ENCODE results near the gene RHOA. TPM values are rescaled to one million over a fixed set of nuclear protein-coding genes. Genes with fewer than 3 reads are reported as not detected.

Gene RHOA
- total RNA-seq, 4 donors from 2014 or later, result 244 to 411 (median 282) TPM

DNA sequence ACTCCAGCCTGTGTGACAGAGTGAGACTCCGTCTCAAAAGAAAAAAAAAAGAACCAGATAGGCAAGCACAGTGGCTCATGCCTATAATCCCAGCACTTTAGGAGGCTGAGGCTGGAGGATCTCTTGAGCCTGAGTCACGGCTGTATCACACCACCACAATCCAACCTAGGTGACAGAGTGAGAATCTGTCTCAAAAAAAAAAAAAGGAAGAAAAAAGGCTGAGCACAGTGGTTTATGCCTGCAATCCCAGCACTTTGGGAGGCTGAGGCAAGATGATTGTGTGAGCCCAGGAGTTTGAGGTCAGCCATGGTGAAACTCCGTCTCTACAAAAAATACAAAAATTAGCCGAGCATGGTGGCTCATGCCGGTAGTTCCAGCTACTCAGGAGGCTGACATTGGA, 23.0 kb upstream of the RHOA start:
- H3K27ac ChIP-seq, result no peak overlapping the region
- H3K9me3 ChIP-seq, result no peaks in the 10 kb centered on the region
- H3K4me3 ChIP-seq, result no peak overlapping the region
- H3K27me3 ChIP-seq, result no peaks in the 10 kb centered on the region
- in situ Hi-C loops (cut with MboI; ENCODE audit: low sequenced_read_pairs in 4 of 4), result no loop called here
- DNase-seq (no peak), ATAC-seq (no peak)
- intact Hi-C loops (cut with DNase I; ENCODE audit: low total_unique reads), result no loop called here
- TF ChIP-seq POLR2A (IDR thresholded peaks at IDR 0.05), result no peak
- TF ChIP-seq, protein P1, sequence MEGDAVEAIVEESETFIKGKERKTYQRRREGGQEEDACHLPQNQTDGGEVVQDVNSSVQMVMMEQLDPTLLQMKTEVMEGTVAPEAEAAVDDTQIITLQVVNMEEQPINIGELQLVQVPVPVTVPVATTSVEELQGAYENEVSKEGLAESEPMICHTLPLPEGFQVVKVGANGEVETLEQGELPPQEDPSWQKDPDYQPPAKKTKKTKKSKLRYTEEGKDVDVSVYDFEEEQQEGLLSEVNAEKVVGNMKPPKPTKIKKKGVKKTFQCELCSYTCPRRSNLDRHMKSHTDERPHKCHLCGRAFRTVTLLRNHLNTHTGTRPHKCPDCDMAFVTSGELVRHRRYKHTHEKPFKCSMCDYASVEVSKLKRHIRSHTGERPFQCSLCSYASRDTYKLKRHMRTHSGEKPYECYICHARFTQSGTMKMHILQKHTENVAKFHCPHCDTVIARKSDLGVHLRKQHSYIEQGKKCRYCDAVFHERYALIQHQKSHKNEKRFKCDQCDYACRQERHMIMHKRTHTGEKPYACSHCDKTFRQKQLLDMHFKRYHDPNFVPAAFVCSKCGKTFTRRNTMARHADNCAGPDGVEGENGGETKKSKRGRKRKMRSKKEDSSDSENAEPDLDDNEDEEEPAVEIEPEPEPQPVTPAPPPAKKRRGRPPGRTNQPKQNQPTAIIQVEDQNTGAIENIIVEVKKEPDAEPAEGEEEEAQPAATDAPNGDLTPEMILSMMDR (IDR thresholded peaks at IDR 0.05 in 4 of 5, conservative IDR thresholded peaks at IDR 0.05 in 1 of 5), result no peak
- no peaks in the 10 kb centered on the region for H3K36me3 ChIP-seq
- no peaks in the 10 kb centered on the region for H3K4me1 ChIP-seq

DNA sequence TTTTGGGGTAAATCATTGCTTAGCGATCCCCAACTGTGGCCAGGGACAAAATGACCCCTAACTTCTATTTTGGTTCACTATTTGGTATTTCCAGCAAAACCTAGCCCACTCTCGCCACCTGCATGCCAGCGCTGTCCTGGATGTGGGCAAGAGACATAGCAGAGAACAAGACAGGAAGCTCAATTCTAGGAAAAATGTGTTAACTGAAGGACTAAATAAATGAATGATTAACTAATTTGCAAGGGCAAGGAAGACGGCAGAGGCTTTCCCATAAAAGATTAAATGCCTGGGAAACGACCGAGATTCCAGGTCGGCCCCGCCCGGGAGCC, 16.9 kb upstream of the RHOA start:
- ATAC-seq (peak in 1 of 2 donors; percentile 5), DNase-seq (no peak)
- Histone ChIP-seq H3K4me1 (peaks cover 7 to 12% of the 10 kb centered on the region in 2 donors), H3K36me3 (peaks cover 0 to 23% of the 10 kb centered on the region in 2 donors), H3K9me3 (no peaks in the 10 kb centered on the region), H3K4me3 (peak overlapping the region; percentile 64 to 86 (median 74)), H3K27me3 (no peaks in the 10 kb centered on the region), H3K27ac (peak overlapping the region; percentile 82 to 93 (median 92))
- intact Hi-C loops (cut with DNase I; ENCODE audit: low total_unique reads), result loop anchor here (1.0 to 5.0 kb wide), 2 partner anchors 16 to 86 kb away; partner anchors contain the start of genes TCTA and USP4
- TF ChIP-seq POLR2A (IDR thresholded peaks at IDR 0.05), result no peak
- TF ChIP-seq, protein P1 (IDR thresholded peaks at IDR 0.05 in 4 of 5, conservative IDR thresholded peaks at IDR 0.05 in 1 of 5), result no peak
- in situ Hi-C loops (cut with MboI; ENCODE audit: low sequenced_read_pairs in 4 of 4), result no loop called here

DNA sequence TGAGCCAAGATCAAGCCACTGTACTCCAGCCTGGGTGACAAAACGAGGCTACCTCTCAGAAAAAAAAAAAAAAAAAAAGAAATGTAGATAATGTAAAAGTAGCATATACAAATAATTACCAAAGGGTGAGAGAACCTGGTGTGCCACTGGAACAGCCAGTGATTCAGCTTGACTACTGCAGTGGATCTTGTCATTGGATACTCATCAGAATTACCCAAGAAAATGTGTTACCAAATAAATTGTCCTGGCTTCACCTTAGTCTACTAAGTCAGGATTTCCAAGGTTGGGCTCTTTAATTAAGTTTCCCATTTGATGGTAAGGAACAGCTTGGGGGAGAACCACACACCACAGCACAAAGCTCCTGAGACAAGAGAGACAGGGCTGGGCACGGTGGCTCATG, 15.8 kb upstream of the RHOA start:
- H3K4me3 ChIP-seq, result no peak overlapping the region
- ATAC-seq, result peak; percentile 50
- peaks cover 0 to 24% of the 10 kb centered on the region in 2 donors for H3K36me3 ChIP-seq
- intact Hi-C loops (cut with DNase I; ENCODE audit: low total_unique reads), result loop anchor here (5.0 kb wide), 1 partner anchor 85 kb away; the partner anchor contains the start of gene USP4
- no peak for DNase-seq
- H3K4me1 ChIP-seq, result peaks cover 7 to 12% of the 10 kb centered on the region in 2 donors
- peak overlapping the region in 3 of 4 donors; percentile 40 to 93 (median 82) for H3K27ac ChIP-seq
- H3K9me3 ChIP-seq, result no peaks in the 10 kb centered on the region
- no peaks in the 10 kb centered on the region for H3K27me3 ChIP-seq
- in situ Hi-C loops (cut with MboI; ENCODE audit: low sequenced_read_pairs in 4 of 4), result no loop called here
- TF ChIP-seq POLR2A (IDR thresholded peaks at IDR 0.05), result no peak
- TF ChIP-seq, protein P1 (IDR thresholded peaks at IDR 0.05 in 4 of 5, conservative IDR thresholded peaks at IDR 0.05 in 1 of 5), result no peak

DNA sequence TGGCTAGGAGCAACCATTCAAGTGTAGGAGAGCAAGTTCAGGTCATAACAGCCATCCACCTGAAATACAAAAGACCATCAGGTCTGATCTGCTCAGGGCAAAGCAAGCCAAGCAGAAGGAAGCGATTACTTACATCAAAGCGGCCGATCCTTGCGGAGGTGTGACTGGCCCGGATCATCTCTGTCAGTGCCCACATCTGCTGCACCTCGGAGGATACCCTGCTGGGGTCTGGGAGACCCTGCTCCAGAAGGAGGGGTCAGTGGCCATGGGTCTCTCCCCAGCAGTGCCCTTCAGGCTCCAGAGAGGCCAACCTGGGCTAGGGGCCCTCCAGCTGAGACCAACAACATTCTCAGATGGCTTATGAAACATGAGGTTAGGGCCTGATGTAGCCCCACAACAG, 13.0 kb upstream of the RHOA start:
- Histone ChIP-seq H3K27me3 (no peaks in the 10 kb centered on the region), H3K4me1 (peaks cover 7 to 12% of the 10 kb centered on the region in 2 donors), H3K9me3 (no peaks in the 10 kb centered on the region), H3K4me3 (no peak overlapping the region), H3K27ac (no peak overlapping the region), H3K36me3 (peaks cover 0 to 24% of the 10 kb centered on the region in 2 donors)
- ATAC-seq (no peak), DNase-seq (no peak)
- in situ Hi-C loops (cut with MboI; ENCODE audit: low sequenced_read_pairs in 4 of 4), result no loop called here
- no peak for TF ChIP-seq POLR2A (IDR thresholded peaks at IDR 0.05)
- TF ChIP-seq, protein P1 (IDR thresholded peaks at IDR 0.05 in 4 of 5, conservative IDR thresholded peaks at IDR 0.05 in 1 of 5), result no peak
- intact Hi-C loops (cut with DNase I; ENCODE audit: low total_unique reads), result loop anchor here (5.0 kb wide), 1 partner anchor 83 kb away; the partner anchor contains the start of gene USP4

All from gastrocnemius medialis (tissue), 4 donors.